GM21529 (cell line): ENCODE measurements around the gene WDR86.

ENCODE experiments used
- ATAC-seq: cut with Tn5 transposase; IDR thresholded peaks from one replicate; pipeline ENCODE4 v1.9.1; 2021; ENCODE audit not compliant: unreplicated experiment

Gene WDR86

GRCh38 chr7:151363182-151363581 is 46.7 kb downstream of the WDR86 start:
- no peak for ATAC-seq

- no peak for ATAC-seq
These were observed 48.5 kb downstream of the WDR86 start for GRCh38 chr7:151361193-151361959.

DNA sequence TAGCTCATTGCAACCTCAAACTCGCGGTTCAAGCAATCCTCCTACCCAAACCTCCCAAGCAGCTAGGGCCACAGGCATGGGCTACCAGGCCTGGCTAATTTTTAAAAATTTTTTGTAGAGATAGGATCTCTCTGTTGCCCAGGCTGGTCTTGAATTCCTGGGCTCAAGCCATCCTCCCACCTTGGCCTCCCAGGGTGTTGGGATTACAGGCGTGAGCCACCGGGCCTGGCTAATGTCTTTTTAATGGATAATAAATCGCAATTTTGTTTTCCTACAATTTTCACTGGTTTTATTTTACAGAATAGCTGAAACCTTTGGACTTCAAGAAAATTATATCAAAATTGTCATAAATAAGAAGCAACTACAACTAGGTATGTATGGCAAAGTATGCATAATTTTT is 57.3 kb downstream of the WDR86 start:
- no peak for ATAC-seq

GRCh38 chr7:151351967-151352366 is 57.9 kb downstream of the WDR86 start:
- ATAC-seq, result peak; percentile 38

GRCh38 chr7:151351027-151351426 is 58.8 kb downstream of the WDR86 start:
- peak; percentile 25 for ATAC-seq

DNA sequence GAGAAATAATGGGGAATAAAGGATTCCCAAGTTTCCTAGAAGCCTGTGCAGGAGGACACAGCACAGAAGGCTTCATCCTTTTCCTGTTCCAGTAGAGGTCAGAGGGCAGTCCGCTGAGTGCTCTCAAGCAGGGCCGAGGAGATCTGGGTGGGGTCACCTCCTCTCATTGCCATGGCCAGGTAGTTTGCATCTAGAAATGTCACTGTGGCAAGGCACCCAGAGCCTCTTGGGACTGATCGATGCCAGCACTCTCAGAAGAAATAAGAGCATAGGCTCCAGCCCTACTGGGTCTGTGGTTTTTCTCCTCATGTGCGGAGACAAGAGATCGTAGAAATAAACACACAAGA is 60.4 kb downstream of the WDR86 start:
- ATAC-seq, result peak; percentile 40

GRCh38 chr7:151348970-151349369 is 60.9 kb downstream of the WDR86 start:
- ATAC-seq, result no peak

DNA sequence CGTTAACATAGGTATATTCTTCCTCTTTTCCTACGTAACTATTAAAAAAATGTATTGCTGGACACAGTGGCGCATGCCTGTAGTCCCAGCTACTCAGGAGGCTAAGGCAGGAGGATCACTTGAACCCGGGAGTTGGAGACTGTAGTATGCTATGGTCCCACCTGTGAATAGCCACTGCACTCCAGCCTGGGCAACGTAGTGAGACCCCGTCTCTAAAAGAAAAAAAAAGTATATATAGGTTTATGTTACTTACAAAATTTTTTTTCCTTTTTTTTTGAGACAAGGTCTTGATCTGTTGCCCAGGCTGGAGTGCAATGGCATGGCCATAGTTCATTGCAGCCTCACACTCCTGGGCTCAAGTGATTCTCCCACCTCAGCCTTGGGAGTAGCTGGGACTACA is 62.6 kb downstream of the WDR86 start:
- no peak for ATAC-seq

DNA sequence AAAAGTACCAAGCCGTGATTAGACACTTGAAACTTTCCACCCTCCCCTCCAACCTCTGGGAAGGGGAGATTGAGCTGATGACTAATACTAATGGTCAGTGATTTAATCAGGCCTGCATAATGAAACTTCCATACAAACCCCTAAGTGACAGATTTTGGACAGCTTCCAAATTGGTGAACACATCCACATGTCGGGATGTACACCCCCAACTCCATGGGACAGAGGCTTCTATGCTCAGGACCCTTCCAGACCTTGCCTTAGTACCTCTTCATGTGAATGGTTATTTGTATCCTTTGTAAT is 63.4 kb downstream of the WDR86 start:
- ATAC-seq, result no peak

GRCh38 chr7:151345576-151346469 is 64.0 kb downstream of the WDR86 start:
- no peak for ATAC-seq

- no peak for ATAC-seq
These were observed 66.3 kb downstream of the WDR86 start for GRCh38 chr7:151343516-151343915.

DNA sequence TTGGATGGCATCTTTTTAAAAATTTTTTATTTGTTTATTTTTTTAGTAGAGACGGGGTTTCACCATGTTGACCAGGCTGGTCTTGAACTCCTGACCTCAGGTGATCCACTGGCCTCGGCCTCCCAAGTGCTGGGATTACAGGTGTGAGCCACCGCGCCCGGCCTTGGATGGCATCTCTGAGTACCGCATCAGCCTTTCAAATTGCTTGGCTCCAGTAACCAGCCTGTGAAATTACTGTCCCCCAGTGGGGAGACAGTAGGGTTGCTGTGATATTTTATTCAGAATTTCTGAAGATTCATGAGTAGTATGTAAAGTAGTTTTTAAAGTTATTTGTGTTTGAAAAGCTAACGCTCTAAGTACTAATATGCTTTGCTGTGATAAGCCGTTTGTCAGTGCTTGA is 67.0 kb downstream of the WDR86 start:
- ATAC-seq, result no peak

- peak; percentile 61 for ATAC-seq
These were observed 67.7 kb downstream of the WDR86 start for GRCh38 chr7:151342102-151342646.

GRCh38 chr7:151341357-151342101 is 68.3 kb downstream of the WDR86 start, which contains the start of gene NUB1:
Gene NUB1, plus strand, starts transcription at chr7:151341812. Its CDS starts 3,538 bp downstream, at chr7:151345350.
- peak; percentile 59 for ATAC-seq

DNA sequence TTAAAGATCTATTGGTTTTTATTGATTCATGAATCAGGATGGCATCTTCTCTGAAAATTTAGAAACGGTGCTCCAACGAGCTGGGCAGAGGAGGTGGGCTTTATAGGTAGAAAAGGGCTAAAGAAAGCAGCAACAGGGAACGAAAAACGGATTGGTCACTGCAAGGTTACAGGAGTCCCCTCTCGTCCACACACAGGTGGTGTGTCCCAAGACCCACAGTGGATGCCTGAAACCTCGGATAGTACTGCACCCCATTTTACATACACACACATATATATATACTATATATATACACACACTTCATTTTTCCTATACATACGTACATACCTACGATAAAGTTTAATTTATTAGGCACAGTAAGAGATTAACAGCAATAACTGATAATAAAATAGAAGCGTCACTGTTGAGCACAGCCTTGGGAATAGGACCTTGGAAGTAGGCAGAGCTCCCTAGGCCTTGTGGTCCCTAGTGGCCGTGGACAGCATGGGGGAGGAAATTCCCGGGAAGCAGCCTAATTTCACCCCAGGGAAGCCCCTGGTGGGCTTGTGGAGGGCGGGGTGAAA is 69.0 kb downstream of the WDR86 start:
- ATAC-seq, result no peak

- ATAC-seq, result peak; percentile 38
These were observed 70.0 kb downstream of the WDR86 start for GRCh38 chr7:151339651-151340382.

- no peak for ATAC-seq
These were observed 71.0 kb downstream of the WDR86 start for GRCh38 chr7:151338809-151339208.

DNA sequence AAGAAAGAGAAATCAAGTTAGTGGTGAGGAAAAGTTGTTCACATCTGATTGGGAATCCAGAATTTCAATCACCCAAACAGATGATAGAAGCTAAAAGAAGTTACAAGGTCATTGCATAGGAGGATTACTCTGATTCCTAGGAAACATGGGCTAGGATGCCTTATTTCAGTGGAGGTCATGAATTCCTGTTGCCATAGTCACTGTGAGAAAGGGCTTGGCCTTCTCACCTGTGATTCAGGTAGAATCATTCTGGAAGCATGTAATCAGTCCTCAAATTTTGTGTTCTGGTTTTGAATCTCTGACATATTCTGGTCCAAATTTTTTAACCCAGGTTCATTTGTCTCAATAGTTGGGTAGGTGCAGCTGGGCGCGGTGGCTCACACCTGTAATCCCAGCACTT is 72.5 kb downstream of the WDR86 start:
- ATAC-seq, result no peak

DNA sequence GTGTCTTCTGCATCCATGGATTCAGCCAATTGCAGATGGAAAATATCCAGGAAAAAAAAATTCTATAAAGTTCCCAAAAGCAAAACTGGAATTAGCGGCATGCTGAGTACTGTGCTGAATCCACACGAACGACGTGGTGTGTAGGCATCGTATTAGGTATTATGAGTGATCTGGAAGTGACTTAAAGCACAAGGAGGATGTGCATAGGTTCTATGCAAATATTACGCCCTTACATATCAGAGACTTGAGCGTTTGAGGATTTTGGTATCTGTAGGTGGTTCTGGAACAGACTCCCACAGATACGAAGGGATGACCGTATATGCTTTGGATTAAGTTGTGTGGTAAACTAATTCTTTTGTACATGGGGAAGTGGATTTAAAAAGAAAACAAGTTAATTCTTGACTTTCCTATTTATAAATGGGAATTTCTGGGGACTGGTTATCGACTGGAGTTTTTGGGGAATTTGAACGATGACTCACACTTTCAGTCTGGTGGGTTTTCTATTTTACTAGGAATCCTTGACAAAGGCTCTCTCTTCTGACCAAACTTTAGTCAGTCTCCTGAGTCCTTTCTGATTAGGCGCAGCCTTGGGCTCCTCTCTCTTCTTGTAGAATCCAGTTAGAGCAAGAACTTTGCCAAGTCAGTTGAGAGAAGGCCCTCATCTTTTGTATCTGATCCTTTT is 73.7 kb downstream of the WDR86 start:
- no peak for ATAC-seq

- ATAC-seq, result no peak
These were observed 75.2 kb downstream of the WDR86 start for GRCh38 chr7:151334628-151335027.
